Activated CD8-positive, alpha-beta memory T cell treated with anti-CD3 and anti-CD28 coated beads for 36 hours (primary cell): Measurements from ENCODE around the gene SLC41A3. TPM values are rescaled to one million over a fixed set of nuclear protein-coding genes. Genes with fewer than 3 reads are reported as not detected.
"Not testable (repeated sequence)": the region's sequence is repeated elsewhere in the genome, so short reads cannot be mapped to it uniquely, and the experiment has no call there.

Experiments used
- CTCF ChIA-PET: fragments of 350-600 bp; sonication (Branson Sonifier 250); formaldehyde crosslinking; loops from one replicate; lab custom pipeline; 2021; ENCODE audit warnings: antibody characterized with exemption; lab: Charles Lee
- POLR2A ChIA-PET: fragments of 350-600 bp; sonication (Branson Sonifier 250); formaldehyde crosslinking; loops from one replicate; lab custom pipeline; 2021; ENCODE audit warnings: antibody characterized with exemption; lab: Charles Lee
- total RNA-seq, 2 experiments: library from RNA; stranded (reverse); gene quantifications; one replicate each; pipeline ENCODE4 v1.2.3, GENCODE V29; 2021

SLC41A3 gene
- total RNA-seq, 2 experiments from 2014 or later: 27.8 to 29.1 TPM

- CTCF ChIA-PET, POLR2A ChIA-PET: not testable (repeated sequence)
Observed at GRCh38 chr3:125975245-125976002, 108.5 kb downstream of the SLC41A3 start.

GRCh38 chr3:125971997-125972944 lies 111.7 kb downstream of the SLC41A3 start:
- POLR2A ChIA-PET, CTCF ChIA-PET: not testable (repeated sequence)

- POLR2A ChIA-PET, CTCF ChIA-PET: not testable (repeated sequence)
Observed at GRCh38 chr3:125968701-125969592, 115.0 kb downstream of the SLC41A3 start, which contains the start of gene ROPN1B. Gene ROPN1B (plus strand): TSS chr3:125969178. CDS start chr3:125972055, 2,877 bp downstream.

GRCh38 chr3:125968121-125968520 lies 115.8 kb downstream of the SLC41A3 start:
- POLR2A ChIA-PET, CTCF ChIA-PET: not testable (repeated sequence)

GRCh38 chr3:125967156-125967555 lies 116.8 kb downstream of the SLC41A3 start:
- POLR2A ChIA-PET: no interaction called here
- CTCF ChIA-PET: no interaction called here

GRCh38 chr3:125965505-125965904 lies 118.4 kb downstream of the SLC41A3 start:
- ChIA-PET CTCF (no interaction called here), POLR2A (no interaction called here)

GRCh38 chr3:125963834-125964233 lies 120.1 kb downstream of the SLC41A3 start:
- POLR2A ChIA-PET, CTCF ChIA-PET: not testable (repeated sequence)

- POLR2A ChIA-PET: no interaction called here
- CTCF ChIA-PET: no interaction called here
Observed at GRCh38 chr3:125961289-125961589, 122.7 kb downstream of the SLC41A3 start.

- CTCF ChIA-PET: no interaction called here
Observed at GRCh38 chr3:125960456-125961288, 123.3 kb downstream of the SLC41A3 start.

GRCh38 chr3:125960066-125960424 lies 123.9 kb downstream of the SLC41A3 start:
- ChIA-PET POLR2A (no interaction called here), CTCF (no interaction called here)

More at GRCh38 chr3:125960456-125961288, 123.3 kb downstream of the SLC41A3 start:
- POLR2A ChIA-PET: no interaction called here

- CTCF ChIA-PET: no interaction called here
- POLR2A ChIA-PET: no interaction called here
Observed at GRCh38 chr3:125959317-125960065, 124.4 kb downstream of the SLC41A3 start.

- ChIA-PET POLR2A (no interaction called here), CTCF (no interaction called here)
Observed at GRCh38 chr3:125958511-125959316, 125.2 kb downstream of the SLC41A3 start.

GRCh38 chr3:125957674-125958510 lies 126.0 kb downstream of the SLC41A3 start:
- ChIA-PET POLR2A (no interaction called here), CTCF (no interaction called here)

- POLR2A ChIA-PET, CTCF ChIA-PET: not testable (repeated sequence)
Observed at GRCh38 chr3:125957020-125957419, 126.9 kb downstream of the SLC41A3 start.
